Activated effector memory CD4-positive, alpha-beta T cell treated with anti-CD3 and anti-CD28 coated beads, Interleukin-2, amount 50 U/mL, for 16 hours (primary cell): ENCODE results near the gene MRPL32.

Source experiments
- DNase-seq: peaks from one replicate; pipeline ENCODE4 v3.0.0-alpha.2; 2020

Gene MRPL32

GRCh38 chr7:42928754-42929153 is 3.4 kb upstream of the MRPL32 start:
- DNase-seq = no peak

GRCh38 chr7:42929449-42929848 is 2.7 kb upstream of the MRPL32 start:
- no peak for DNase-seq

GRCh38 chr7:42930889-42931288 is 1.3 kb upstream of the MRPL32 start:
- DNase-seq = no peak

- DNase-seq = no peak
Observed at GRCh38 chr7:42931447-42931833, 736 bp upstream of the MRPL32 start.

- DNase-seq = no peak
Observed at GRCh38 chr7:42932811-42933591, 825 bp downstream of the MRPL32 start.

DNA sequence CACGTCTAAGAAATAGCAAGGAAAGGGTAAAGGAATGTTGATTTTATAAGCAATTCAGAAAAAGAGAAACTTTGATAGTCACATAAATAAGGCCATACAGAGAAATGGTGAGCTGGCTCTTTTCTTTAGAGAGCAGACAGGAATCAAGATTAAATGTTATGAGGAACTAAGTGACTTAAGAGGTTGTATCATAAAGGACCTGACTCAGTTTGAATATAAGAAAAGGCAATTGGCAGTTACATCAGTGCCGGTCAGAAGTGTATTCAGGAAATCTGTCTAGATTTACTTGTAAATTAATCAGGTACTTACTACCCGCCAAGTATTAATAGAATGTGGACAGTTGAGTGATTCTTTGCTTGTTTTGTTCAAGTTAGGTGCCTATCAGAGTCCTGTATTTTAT is 2.1 kb downstream of the MRPL32 start:
- no peak for DNase-seq

GRCh38 chr7:42935861-42936260 is 3.7 kb downstream of the MRPL32 start:
- DNase-seq = no peak

GRCh38 chr7:42939457-42940240 is 7.5 kb downstream of the MRPL32 start:
- DNase-seq = no peak

- peak; percentile 90 for DNase-seq
Observed at GRCh38 chr7:42940985-42941847, 9.0 kb downstream of the MRPL32 start.

DNA sequence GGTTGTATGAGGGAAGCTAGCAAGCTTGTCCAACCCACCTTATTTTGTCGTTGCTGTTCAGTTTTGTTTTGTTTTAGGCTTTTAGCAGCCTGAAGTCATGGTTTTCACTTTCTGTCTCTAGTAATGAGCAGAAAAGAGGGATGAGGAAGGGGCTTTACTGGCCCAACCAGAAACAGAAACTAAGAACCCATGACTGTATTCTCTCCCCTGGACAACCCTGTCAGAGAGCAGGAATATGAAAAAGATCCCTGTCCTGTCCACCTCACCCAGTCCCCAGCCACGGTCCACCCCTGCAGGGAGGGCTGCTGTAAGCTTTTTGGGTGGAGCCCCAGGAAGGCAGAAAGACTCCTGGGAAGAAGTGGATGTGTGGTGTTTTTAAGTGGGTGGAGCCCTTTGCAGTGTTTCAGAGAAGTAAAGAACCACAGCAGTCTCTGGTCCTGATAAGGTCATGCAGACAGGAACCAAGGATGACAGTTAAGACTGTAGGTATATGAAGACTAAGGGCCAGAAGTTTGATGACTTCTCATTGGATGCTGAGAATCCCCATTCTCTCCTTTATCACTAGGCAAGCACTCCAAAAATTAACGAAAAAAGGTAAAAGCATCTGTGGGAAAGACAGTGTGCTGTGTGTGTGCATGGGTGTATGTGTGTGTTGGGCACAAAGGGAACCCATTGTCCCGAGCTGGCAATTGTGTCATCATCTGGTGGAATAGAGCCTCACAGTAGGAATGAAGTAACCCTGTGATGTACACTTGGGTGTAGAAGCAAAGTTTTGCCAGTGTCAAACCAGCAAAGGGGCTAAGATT is 13.8 kb downstream of the MRPL32 start:
- DNase-seq = no peak

DNA sequence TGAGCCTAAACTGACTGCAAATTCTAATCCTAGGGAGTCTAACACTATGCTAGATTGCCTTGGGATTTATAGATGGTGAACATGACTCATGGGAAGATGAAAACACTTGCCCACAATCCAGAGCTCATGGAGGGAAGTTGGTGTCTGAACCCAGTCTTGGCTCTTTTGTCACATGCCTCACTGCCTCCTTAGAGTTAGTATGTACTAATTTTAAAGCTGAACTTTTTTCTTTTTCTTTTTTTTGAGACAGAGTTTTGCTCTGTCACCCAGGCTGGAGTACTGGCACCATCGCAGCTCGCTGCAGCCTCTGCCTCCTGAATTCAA is 14.4 kb downstream of the MRPL32 start:
- DNase-seq = no peak

DNA sequence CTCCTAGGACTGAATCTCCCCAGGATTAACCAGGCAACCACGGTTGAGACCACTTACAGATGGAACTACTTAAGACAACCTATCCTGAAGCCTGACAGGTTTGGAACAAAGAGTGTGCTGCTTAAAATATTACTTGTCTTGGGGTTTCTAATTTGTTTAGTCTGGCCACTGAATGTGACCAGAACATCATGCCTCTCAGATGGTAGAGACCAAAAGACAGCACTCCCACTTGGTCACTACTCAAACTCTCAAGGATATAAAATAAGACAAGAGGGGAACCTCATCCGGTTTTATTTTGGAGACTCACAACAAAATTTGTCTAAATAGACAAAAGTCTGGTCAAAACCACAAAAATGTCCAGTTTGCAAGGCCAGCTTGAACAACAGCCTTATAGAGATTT is 15.3 kb downstream of the MRPL32 start:
- DNase-seq = no peak

GRCh38 chr7:42950417-42950816 is 18.2 kb downstream of the MRPL32 start:
- DNase-seq = no peak

DNA sequence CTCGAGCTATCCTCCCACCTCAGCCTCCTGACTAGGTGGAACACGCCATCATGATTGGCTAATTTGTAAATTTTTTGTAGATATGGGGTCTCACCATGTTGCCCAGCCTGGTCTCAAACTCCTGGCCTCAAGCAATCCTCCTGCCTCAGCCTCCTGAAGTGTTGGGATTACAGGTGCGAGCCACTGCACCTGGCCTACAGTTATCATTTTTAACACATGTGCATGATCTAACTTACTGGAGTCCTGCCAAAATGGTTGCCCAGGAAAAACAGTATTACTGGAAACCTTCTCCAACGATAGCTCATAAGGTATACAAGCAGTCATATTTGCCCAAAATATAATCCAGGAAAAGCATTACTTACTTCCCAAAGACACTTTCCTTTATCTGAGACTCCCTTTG is 20.2 kb downstream of the MRPL32 start:
- DNase-seq = no peak

DNA sequence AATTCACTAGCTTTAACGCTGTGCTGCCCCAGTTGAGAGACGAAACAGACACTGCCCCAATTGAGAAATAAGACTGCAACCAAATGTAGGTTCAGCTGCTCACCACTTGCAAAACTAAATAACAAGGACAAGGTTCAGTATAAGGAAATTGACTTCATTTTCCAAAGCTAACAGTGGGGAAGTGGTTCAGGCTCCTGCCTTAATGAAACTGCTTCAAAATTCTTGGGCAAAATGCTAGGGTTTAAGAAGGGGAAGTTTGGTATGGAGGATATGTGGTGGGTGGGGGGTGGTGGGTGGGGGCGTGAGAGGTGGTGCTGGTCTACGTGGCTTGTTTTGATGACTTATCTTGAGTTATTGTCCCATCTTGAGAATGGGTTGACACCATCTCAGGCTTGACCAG is 21.8 kb downstream of the MRPL32 start:
- no peak for DNase-seq

GRCh38 chr7:42956062-42956461 is 23.9 kb downstream of the MRPL32 start:
- no peak for DNase-seq

DNA sequence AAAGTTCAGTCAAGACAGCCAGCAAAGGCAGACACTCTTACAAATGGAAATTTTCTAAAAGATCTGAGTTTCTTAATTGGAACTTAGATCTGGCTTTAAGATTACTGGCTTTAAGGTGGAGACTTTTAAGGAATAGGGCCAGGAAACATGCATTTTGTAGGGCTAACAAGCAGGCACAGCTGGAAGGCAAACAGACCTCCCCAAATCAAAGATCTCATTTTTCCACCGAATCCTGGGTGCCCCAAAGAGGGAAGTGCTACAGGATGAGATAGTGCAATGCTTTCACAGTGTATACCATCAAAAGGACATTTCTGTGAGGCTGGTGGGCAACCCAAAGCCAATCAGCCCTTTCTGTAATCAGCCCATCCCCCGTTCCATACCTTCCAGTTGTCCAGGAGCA is 27.4 kb downstream of the MRPL32 start:
- no peak for DNase-seq

- no peak for DNase-seq
Observed at GRCh38 chr7:42960762-42961161, 28.6 kb downstream of the MRPL32 start.

- no peak for DNase-seq
Observed at GRCh38 chr7:42961170-42961569, 29.0 kb downstream of the MRPL32 start.

DNA sequence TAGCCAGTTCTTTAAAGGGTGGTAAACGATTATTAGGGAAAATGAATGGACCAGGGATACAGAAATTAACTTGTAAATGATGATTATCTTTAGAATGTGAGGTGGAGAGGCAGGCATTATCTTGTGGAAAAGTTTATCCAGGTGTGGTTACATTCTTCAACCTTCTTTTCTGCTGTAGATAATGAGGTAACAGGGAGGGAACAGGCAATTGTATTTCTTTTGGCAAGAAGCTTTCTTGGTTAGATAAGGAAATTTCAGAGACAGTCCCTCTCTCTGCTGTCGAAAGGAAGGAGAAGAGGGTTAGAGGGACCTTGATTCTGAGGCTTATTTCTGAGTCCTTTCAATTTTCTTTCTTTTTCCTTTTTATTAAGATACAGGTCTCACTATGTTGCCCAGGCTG is 32.1 kb downstream of the MRPL32 start:
- DNase-seq = no peak

- DNase-seq = no peak
Observed at GRCh38 chr7:42964849-42965805, 33.0 kb downstream of the MRPL32 start.

GRCh38 chr7:42967391-42967790 is 35.2 kb downstream of the MRPL32 start:
- DNase-seq = no peak
